GM21786 (cell line): ENCODE data around the gene TAPT1.

ENCODE experiments used
- ATAC-seq: cut with Tn5 transposase; IDR thresholded peaks from one replicate; pipeline ENCODE4 v1.9.1; 2021; ENCODE audit not compliant: unreplicated experiment

The TAPT1 gene

GRCh38 chr4:16250661-16251365, 24.5 kb upstream of the TAPT1 start:
- ATAC-seq = no peak

DNA sequence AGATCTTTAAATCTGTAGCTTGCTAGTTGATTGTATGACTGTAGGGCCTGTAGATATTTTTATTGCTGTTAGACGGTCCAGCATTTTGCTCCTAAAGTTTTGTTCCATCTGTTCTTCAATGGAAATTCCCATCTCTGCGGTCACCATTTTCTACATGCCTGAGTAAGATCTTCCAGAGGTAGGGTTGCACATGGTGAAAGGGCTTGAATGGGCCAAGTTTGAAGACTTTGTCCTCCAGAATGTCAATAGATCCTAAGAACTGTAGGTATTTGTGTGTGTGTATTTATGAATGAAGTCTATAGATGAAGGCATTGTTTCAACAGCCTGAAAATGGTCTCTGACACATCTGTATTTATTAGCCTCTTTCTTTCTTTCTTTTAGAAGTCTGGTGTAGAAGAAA, 22.3 kb upstream of the TAPT1 start:
- no peak for ATAC-seq

- no peak for ATAC-seq
Measured at GRCh38 chr4:16245241-16245640, 19.0 kb upstream of the TAPT1 start.

DNA sequence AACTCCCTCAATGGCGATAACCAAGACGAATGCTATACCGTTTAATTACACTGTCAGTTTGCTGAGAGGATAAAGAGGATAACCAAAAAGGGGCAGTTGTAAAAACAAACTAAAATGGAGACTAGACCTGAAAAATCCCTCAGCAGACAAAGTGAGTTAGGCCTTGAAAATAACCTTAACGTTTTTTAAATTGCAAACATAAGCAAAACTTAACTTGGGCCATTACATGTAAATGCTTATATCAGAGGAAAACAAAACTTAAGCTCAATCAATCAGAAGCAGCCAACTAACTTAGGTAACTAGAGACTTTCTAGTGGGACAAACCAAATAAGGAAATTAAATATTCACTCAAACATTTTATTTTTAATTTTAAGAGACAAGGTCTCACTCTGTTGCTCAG, 17.0 kb upstream of the TAPT1 start:
- ATAC-seq = no peak

- ATAC-seq = no peak
Measured at GRCh38 chr4:16240300-16240699, 14.0 kb upstream of the TAPT1 start.

DNA sequence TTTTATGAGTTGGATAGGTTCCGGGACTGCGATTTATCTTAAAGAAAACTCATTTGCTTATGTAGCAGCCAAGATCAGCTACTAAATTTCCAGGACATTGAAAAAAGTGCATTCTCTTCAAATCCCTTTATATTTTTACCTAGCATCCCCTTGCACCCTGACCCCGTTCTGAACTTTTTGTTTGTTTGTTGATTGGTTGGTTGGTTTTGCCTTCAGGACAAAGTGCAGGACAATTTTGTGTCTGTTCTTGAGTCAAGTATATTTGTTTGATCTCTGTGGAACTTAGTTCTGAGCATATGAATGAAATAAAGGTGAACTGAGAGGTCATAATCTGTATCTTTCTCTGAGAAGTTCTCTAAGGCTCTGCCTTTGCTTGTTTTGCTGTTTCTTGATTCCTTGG, 12.8 kb upstream of the TAPT1 start:
- no peak for ATAC-seq

GRCh38 chr4:16238327-16238726, 12.1 kb upstream of the TAPT1 start:
- ATAC-seq = no peak

- ATAC-seq = no peak
Measured at GRCh38 chr4:16237715-16238114, 11.4 kb upstream of the TAPT1 start.

DNA sequence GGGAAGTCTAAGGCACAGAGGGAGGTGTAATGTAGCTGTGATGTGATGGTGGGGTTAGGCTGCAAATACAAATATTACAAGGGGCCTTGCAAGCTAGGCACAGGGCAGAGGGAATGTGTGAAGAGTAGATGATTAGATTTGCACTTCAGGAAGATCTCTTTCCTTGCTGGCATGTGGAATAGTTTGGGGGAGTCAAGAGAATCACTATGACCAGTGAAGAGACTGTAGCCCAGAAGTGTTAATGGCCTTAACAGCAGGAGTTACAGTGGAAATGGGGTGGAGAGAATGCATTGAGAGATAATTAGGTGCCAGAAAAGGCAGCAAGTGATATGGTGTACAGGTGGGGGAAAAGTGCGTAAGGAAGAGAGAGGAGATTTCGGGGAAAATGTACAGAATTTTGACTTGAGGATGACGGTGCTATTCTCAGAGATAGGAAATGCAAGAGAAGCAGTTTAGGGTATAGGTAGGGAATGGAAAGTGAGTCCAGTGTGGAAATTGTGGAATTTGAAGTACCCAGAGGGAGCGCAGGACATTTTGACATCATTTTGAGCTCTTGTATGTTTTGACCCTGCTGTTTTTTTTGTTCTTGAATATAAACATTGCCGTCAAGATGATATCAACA, 10.2 kb upstream of the TAPT1 start:
- ATAC-seq = no peak

DNA sequence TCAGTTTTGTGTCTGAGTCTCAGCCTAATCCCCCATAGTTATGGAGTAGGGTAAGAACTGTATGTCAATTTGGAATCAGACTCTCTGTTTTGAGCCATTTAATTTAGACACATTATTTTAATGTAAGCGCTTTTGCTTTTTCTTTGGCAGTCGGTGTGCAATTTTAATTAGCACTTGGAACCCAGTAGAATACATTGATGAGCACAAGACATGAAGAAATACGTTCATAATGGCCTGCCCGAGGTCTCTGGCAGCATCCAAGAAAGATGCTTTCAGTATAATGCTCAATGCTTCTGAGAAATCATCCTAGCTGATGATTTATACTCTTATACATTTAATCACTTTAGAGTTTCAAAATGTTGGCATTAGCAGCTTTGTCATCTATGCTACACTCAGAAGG, 8.9 kb upstream of the TAPT1 start:
- no peak for ATAC-seq

DNA sequence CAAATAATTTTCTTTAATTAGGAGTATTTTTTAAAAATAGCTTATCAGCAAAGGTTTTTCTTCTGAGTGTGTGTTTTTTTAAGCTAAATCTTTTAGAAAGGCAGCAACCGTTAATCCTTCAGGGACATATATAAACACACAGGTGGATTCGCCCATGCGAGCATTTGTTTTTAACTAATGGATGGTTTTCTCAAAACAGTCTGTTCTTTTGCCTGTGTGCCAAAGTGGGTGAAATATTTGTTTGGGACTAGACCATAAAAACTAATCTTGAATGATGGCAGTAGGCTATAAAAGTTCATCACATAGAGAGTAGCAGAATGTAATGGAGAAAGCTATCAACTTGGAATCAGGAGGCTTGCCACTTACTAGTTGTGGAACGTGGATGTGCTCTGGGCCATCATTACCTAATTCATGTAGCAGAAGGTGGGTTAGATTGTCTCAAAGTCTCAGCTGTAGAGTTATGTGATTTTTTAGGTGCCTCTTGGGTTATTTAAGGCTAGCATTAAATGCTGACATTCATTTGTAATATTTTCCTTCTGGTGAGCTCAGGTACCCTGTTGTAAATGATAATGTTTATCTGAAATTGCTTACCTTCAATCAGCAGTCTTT, 7.4 kb upstream of the TAPT1 start:
- no peak for ATAC-seq

- ATAC-seq = no peak
Measured at GRCh38 chr4:16231570-16232245, 5.4 kb upstream of the TAPT1 start.

- no peak for ATAC-seq
Measured at GRCh38 chr4:16230308-16230707, 4.0 kb upstream of the TAPT1 start.

GRCh38 chr4:16229604-16230003, 3.3 kb upstream of the TAPT1 start:
- no peak for ATAC-seq

- peak; percentile 0 for ATAC-seq
Measured at GRCh38 chr4:16227462-16227868, 1.2 kb upstream of the TAPT1 start.

GRCh38 chr4:16226816-16227461, 668 bp upstream of the TAPT1 start:
- ATAC-seq = peak; percentile 32

DNA sequence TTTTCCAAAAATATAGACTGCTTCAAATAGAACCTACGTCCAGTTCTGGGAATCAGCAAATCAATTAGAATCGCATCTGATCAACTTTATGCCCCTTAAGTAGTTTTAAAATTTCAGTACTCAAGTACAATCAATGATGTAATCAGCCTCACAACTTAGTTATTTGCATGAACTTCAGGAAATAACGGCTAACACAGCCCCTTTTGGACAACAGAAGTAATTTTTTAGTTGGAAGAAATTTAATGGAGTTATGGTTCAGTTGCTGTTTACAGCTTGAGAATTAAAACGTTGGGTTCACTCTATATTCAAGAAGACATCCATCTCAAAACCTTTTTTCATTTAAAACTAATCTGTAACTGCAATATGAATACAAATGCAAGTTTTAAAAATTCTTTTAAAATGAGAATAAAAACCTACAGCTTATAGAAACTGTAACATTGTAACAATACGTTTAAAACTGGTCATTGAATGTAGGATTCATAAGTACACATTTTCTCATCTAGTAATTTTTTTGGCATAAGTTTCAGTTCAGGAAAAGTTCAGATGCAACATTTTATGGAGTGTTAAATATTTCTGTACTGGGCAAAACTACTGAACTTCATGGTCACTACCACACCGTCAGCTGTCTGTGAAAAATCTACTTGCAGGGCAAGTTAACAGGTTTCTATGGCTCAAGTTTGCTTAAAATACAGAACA, 956 bp downstream of the TAPT1 start:
- peak; percentile 0 for ATAC-seq

GRCh38 chr4:16224264-16225166, 1.8 kb downstream of the TAPT1 start:
- ATAC-seq = no peak

GRCh38 chr4:16222957-16223527, 3.2 kb downstream of the TAPT1 start:
- ATAC-seq = no peak
